HepG2 (cell line): ENCODE measurements around the gene MXD1. TPM values are rescaled to one million over a fixed set of nuclear protein-coding genes. Genes with fewer than 3 reads are reported as not detected.

Experiments
- ATAC-seq: fragments of 200-7000 bp; cut with Tn5 transposase; 3 replicates; pipeline ENCODE4 v1.9.1; 2020; ENCODE audit warnings: mild to moderate bottlenecking, moderate library complexity
- BruUV-seq: library from RNA; stranded (reverse); fragments of 400-500 nt; replicated peaks from 2 replicates; lab custom pipeline; 2021; lab: Mats Ljungman, UMichigan
- CTCF ChIA-PET: fragments of 300-600 bp; formaldehyde crosslinking; extraction: SDS; loops from one replicate; lab custom pipeline; 2021; ENCODE audit warnings: low total read pairs, inconsistent platforms, low intra/inter-chr PET ratio; lab: Yijun Ruan, JAX
- POLR2A ChIA-PET: fragments of 350-600 bp; sonication (Branson Sonifier 250); formaldehyde crosslinking; loops from one replicate; lab custom pipeline; 2020; ENCODE audit warnings: antibody characterized with exemption, inconsistent platforms; lab: Yijun Ruan, JAX
- DNase-seq: peaks from one replicate; pipeline ENCODE4 v3.0.0-alpha.2; 2015; ENCODE audit warnings: low spot score
- FAIRE-seq: peaks from 3 replicates; lab custom pipeline; 2011; peaks lifted over from hg19 to GRCh38; lab: Jason Lieb, UNC
- H2AFZ ChIP-seq: one replicate; pipeline ENCODE4 v1.6.1; 2011; ENCODE audit warnings: low read length, inconsistent platforms
- H3K27ac ChIP-seq: fragments of 300-600 bp; 3 replicates; pipeline ENCODE4 v1.8.0; 2011; ENCODE audit warnings: mixed run types, mild to moderate bottlenecking, mixed read lengths, low read length, inconsistent platforms; ENCODE audit not compliant: insufficient read depth; ENCODE audit errors: extremely low read length
- H3K27me3 ChIP-seq, 2 experiments: fragments of 200-600 bp in 1 of 2; 2 replicates in 1 of 2; 3 replicates in 1 of 2; pipeline versions ENCODE4 v1.6.0 to v1.8.0; 2011; ENCODE audit warnings: low read length in 2 of 2, mild to moderate bottlenecking in 2 of 2, moderate library complexity in 2 of 2, inconsistent platforms in 1 of 2; ENCODE audit not compliant: insufficient read depth in 2 of 2, control insufficient read depth in 1 of 2
- H3K36me3 ChIP-seq, 2 experiments: fragments of 200-600 bp in 1 of 2; replicated peaks in 1 of 2; 2 replicates in 1 of 2; 3 replicates in 1 of 2; pipeline versions ENCODE4 v1.5.1 to v1.8.0; 2011; ENCODE audit warnings: low read length in 2 of 2, inconsistent platforms in 1 of 2; ENCODE audit not compliant: insufficient read depth in 2 of 2, control insufficient read depth in 1 of 2
- H3K4me1 ChIP-seq: 2 replicates; pipeline ENCODE4 v1.5.1; 2012; ENCODE audit warnings: low read length, inconsistent platforms; ENCODE audit not compliant: insufficient read depth
- H3K4me2 ChIP-seq: 2 replicates; pipeline ENCODE4 v1.6.0; 2011; ENCODE audit warnings: low read depth, low read length, inconsistent platforms
- H3K4me3 ChIP-seq, 3 experiments: fragments of 200-600 bp in 1 of 3; sonication (generic), shearing (Covaris generic) in 1 of 3; replicated peaks in 1 of 3; 2 replicates each; pipeline ENCODE4 v1.5.1; 2011 to 2016; ENCODE audit warnings: low read length in 3 of 3, inconsistent platforms in 2 of 3, low read depth in 2 of 3, mild to moderate bottlenecking in 2 of 3, control low read depth in 1 of 3, mixed read lengths in 1 of 3; ENCODE audit not compliant: insufficient read depth in 1 of 3
- H3K79me2 ChIP-seq: one replicate; pipeline ENCODE4 v1.6.1; 2011; ENCODE audit warnings: low read length, inconsistent platforms; ENCODE audit not compliant: insufficient read depth
- H3K9ac ChIP-seq: 2 replicates; pipeline ENCODE4 v1.6.0; 2011; ENCODE audit warnings: mild to moderate bottlenecking, low read depth, low read length, inconsistent platforms; ENCODE audit not compliant: insufficient read depth
- H3K9me3 ChIP-seq: 2 replicates; pipeline ENCODE4 v1.5.1; 2012; ENCODE audit warnings: mild to moderate bottlenecking, low read length
- H4K20me1 ChIP-seq: 2 replicates; pipeline ENCODE4 v1.6.0; 2011; ENCODE audit warnings: inconsistent platforms, mild to moderate bottlenecking, low read length, moderate library complexity; ENCODE audit not compliant: insufficient read depth
- CREB1 ChIP-seq, 2 experiments: fragments of 450-650 bp in 1 of 2; IDR thresholded peaks; 2 replicates each; pipeline ENCODE4 v1.6.1; 2016 to 2017; ENCODE audit warnings: control low read depth in 1 of 2, mild to moderate bottlenecking in 1 of 2, missing compliant biosample characterization in 1 of 2, missing genetic modification characterization in 1 of 2
- EP300 ChIP-seq, 3 experiments: sonication (generic) in 1 of 3; formaldehyde crosslinking in 1 of 3; IDR thresholded peaks; 2 replicates each; pipeline versions ENCODE4 v1.5.1 to v1.6.1; 2011 to 2020; ENCODE audit warnings: low read depth in 2 of 3, low read length in 2 of 3, borderline replicate concordance in 1 of 3, improper control_type of control experiment in 1 of 3, mild to moderate bottlenecking in 1 of 3, missing genetic modification reagents in 1 of 3, moderate library complexity in 1 of 3
- FOXA1 ChIP-seq, 2 experiments: fragments of 450-650 bp in 1 of 2; sonication (generic) in 1 of 2; formaldehyde crosslinking in 1 of 2; IDR thresholded peaks; 2 replicates each; pipeline versions ENCODE4 v1.4.0 to v1.6.1; 2016 to 2020; ENCODE audit warnings: missing genetic modification reagents in 1 of 2
- GATAD2A ChIP-seq: IDR thresholded peaks from 2 replicates; pipeline ENCODE4 v1.6.1; 2016
- IRX3 ChIP-seq: sonication (generic); formaldehyde crosslinking; IDR thresholded peaks from 2 replicates; pipeline ENCODE4 v1.8.1; 2023; ENCODE audit warnings: mild to moderate bottlenecking, low read depth, missing genetic modification reagents, borderline replicate concordance
- NR2F1 ChIP-seq, 2 experiments: fragments of 450-650 bp in 1 of 2; formaldehyde crosslinking in 1 of 2; IDR thresholded peaks; 2 replicates each; pipeline versions ENCODE4 v1.5.0 to v1.6.1; 2016 to 2020; ENCODE audit warnings: mild to moderate bottlenecking in 1 of 2, missing compliant biosample characterization in 1 of 2, missing genetic modification reagents in 1 of 2, moderate library complexity in 1 of 2
- NR2F6 ChIP-seq, 2 experiments: IDR thresholded peaks; 2 replicates each; pipeline ENCODE4 v1.6.1; 2016; ENCODE audit warnings: antibody characterized with exemption in 1 of 2, mild to moderate bottlenecking in 1 of 2
- SIN3A ChIP-seq: IDR thresholded peaks from 2 replicates; pipeline ENCODE4 v1.6.1; 2011; ENCODE audit warnings: low read depth, mild to moderate bottlenecking, control low read depth, low read length, borderline replicate concordance
- SOX5 ChIP-seq: IDR thresholded peaks from 2 replicates; pipeline ENCODE4 v1.6.1; 2016; ENCODE audit warnings: borderline replicate concordance
- SP140L ChIP-seq: sonication (generic); formaldehyde crosslinking; IDR thresholded peaks from 2 replicates; pipeline ENCODE4 v1.4.0; 2020; ENCODE audit warnings: missing genetic modification reagents, borderline replicate concordance
- THRA ChIP-seq: sonication (generic); formaldehyde crosslinking; IDR thresholded peaks from 2 replicates; pipeline ENCODE4 v1.4.0; 2020; ENCODE audit warnings: missing genetic modification reagents, borderline replicate concordance
- ZNF264 ChIP-seq: sonication (generic); formaldehyde crosslinking; IDR thresholded peaks from 2 replicates; pipeline ENCODE4 v1.4.0; 2020; ENCODE audit warnings: missing genetic modification reagents
- ZNF335 ChIP-seq: sonication (generic); formaldehyde crosslinking; IDR thresholded peaks from 2 replicates; pipeline ENCODE4 v1.4.0; 2020; ENCODE audit warnings: missing genetic modification reagents
- ZNF430 ChIP-seq: sonication (generic); formaldehyde crosslinking; IDR thresholded peaks from 2 replicates; pipeline ENCODE4 v1.9.0; 2021; ENCODE audit warnings: mild to moderate bottlenecking, missing genetic modification reagents
- WGBS: methylation state at CpG from one replicate; pipeline ENCODE4 v1.1.6; 2017; ENCODE audit warnings: low lambda C conversion rate; 5-methylcytosine and 5-hydroxymethylcytosine counted together
- in situ Hi-C: cut with HindIII; loops from 2 replicates; pipeline ENCODE4 v1.10.0; 2017; ENCODE audit warnings: low pct_unique_long_range_greater_than_20kb; ENCODE audit not compliant: extremely low pct_ligation_motif_present
- intact Hi-C: fragments of 100-400 bp; cut with micrococcal nuclease; formaldehyde crosslinking; loops from one replicate; pipeline ENCODE4 v1.10.0; 2022; ENCODE audit not compliant: unreplicated experiment
- polyA plus RNA-seq, 8 experiments: library from polyadenylated mRNA; depleted of rRNA in 3 of 8; stranded (reverse) in 7 of 8; unstranded in 1 of 8; fragments of >200 nt; fragmentation: Illumina TruSeq in 4 of 8; extraction: Trizol in 4 of 8; gene quantifications; 2 replicates each; pipeline versions ENCODE4 v1.2.1 to v1.2.3, GENCODE V29; 2011 to 2016; ENCODE audit warnings: low read depth in 4 of 8, missing spikeins in 1 of 8, mixed read lengths in 1 of 8; ENCODE audit not compliant: insufficient read depth in 1 of 8
- total RNA-seq, 5 experiments: library from RNA; depleted of rRNA; stranded (reverse); fragments of >200 nt; fragmentation: Illumina TruSeq; extraction: Trizol; gene quantifications; 2 replicates each; pipeline ENCODE4 v1.2.3, GENCODE V29; 2016; ENCODE audit warnings: low read depth in 1 of 5
- TF ChIP-seq, protein P1 (sequence below): sonication (generic); formaldehyde crosslinking; IDR thresholded peaks from 2 replicates; pipeline ENCODE4 v1.5.1; 2020; ENCODE audit warnings: missing genetic modification reagents, mild to moderate bottlenecking, borderline replicate concordance
- TF ChIP-seq, protein P2 (sequence below): sonication (generic); formaldehyde crosslinking; IDR thresholded peaks from 2 replicates; pipeline ENCODE4 v1.4.0; 2020; ENCODE audit warnings: missing genetic modification reagents
- TF ChIP-seq, protein P3 (sequence below): IDR thresholded peaks from 2 replicates; pipeline ENCODE4 v1.6.1; 2018; ENCODE audit warnings: missing genetic modification reagents

MXD1 gene
- total and polyA plus RNA-seq, 2 of the 13 experiments (the other 11 are each of a cell fraction or from before 2014, with no cell fraction given): 6.4 to 14.9 TPM

DNA sequence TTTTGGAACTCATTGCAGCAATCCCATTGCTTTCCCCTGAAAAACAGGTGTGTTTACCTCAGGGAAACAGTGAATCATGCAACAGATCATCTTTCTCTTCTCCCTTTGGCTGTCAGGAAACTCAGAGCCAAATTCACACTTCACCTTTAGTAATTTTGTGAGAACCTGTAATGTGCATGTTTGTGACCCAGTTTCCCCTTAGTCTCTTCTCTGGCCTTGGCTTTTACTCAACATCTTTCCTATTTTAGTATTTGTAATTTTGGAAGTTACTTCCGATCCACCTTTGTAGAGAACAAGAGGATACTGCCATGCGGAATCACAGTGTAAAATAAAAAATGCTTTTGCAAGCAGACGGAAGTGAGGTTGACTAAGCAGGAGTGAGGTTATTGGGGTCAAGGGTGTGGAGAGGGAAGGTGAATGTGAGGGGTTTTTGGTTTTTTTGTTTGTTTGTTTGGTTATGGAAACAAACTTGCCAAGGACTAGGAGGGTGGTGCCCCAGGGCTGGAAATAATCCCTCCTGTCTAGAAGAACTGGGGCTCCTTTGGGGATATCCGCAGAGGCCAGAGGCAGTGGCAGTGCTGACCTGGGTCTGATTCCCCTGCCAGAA, 32.5 kb downstream of the MXD1 start:
- no peak overlapping the region for H2AFZ ChIP-seq
- no peak for DNase-seq
- H3K79me2 ChIP-seq: no peaks in the 10 kb centered on the region
- no peaks in the 10 kb centered on the region; a peak in 1 of 5 replicates for H3K36me3 ChIP-seq
- H3K27ac ChIP-seq: peak overlapping the region; percentile 51
- in situ Hi-C loops (no loop called here), intact Hi-C loops (no loop called here)
- ATAC-seq: no peak
- H3K4me1 ChIP-seq: peaks cover 47% of the 10 kb centered on the region
- H3K27me3 ChIP-seq: no peaks in the 10 kb centered on the region
- CTCF ChIA-PET: no interaction called here
- H3K9ac ChIP-seq: 0 out of 2 replicates have a peak overlapping the region, but pooled peaks have one; percentile 4
- no peaks in the 10 kb centered on the region for H4K20me1 ChIP-seq
- no peak for FAIRE-seq
- peak overlapping the region in 2 of 3 experiments; percentile 48 to 75; a peak in 2 of 6 replicates for H3K4me3 ChIP-seq
- 40% methylated on average over 4 of the region's 4 CpGs for WGBS
- POLR2A ChIA-PET: interaction anchor here (1.0 to 5.1 kb wide), 6 partner anchors 11 to 105 kb away, joined by 3 to 77 read pairs (median 4); partner anchors contain the start of gene MXD1
- BruUV-seq: no TSS peak
- H3K9me3 ChIP-seq: no peaks in the 10 kb centered on the region
- H3K4me2 ChIP-seq: peak overlapping the region; percentile 99
- TF ChIP-seq NR2F1 (CRISPR knock-in tag; IDR thresholded peaks at IDR 0.05) (peak in 1 of 2 experiments; percentile 48; a peak in 1 of 4 replicates), IRX3 (CRISPR knock-in tag) (no peak), ZNF264 (CRISPR knock-in tag) (0 out of 2 replicates have a peak, but pooled peaks have one; percentile 18), FOXA1 (IDR thresholded peaks at IDR 0.05) (no peak), FOXA1 (CRISPR knock-in tag; IDR thresholded peaks at IDR 0.05) (peak; percentile 14; the same call in 1 of the 2 replicates), SP140L (CRISPR knock-in tag) (no peak), GATAD2A (peak; percentile 34; the same call in 1 of the 2 replicates), EP300 (IDR thresholded peaks at IDR 0.05; ENCODE audit: low read depth in 2 of 2, low read length in 2 of 2) (peak in 1 of 2 experiments; percentile 18; a peak in 1 of 4 replicates), EP300 (CRISPR knock-in tag; IDR thresholded peaks at IDR 0.05; ENCODE audit: borderline replicate concordance) (no peak), SIN3A (0 out of 2 replicates have a peak, but pooled peaks have one; percentile 20), ZNF430 (CRISPR knock-in tag) (peak; percentile 15; the same call in 1 of the 2 replicates), NR2F6 (IDR thresholded peaks at IDR 0.05) (peak; percentile 49; the same call in 1 of the 2 replicates), NR2F6 (CRISPR knock-in tag; IDR thresholded peaks at IDR 0.05) (peak; percentile 56), ZNF335 (CRISPR knock-in tag) (0 out of 2 replicates have a peak, but pooled peaks have one; percentile 1), CREB1 (IDR thresholded peaks at IDR 0.05) (no peak), CREB1 (CRISPR knock-in tag; IDR thresholded peaks at IDR 0.05) (peak; percentile 50; the same call in 1 of the 2 replicates), THRA (no peak), SOX5 (CRISPR knock-in tag) (peak; percentile 31; the same call in 1 of the 2 replicates)
- TF ChIP-seq, protein P1, sequence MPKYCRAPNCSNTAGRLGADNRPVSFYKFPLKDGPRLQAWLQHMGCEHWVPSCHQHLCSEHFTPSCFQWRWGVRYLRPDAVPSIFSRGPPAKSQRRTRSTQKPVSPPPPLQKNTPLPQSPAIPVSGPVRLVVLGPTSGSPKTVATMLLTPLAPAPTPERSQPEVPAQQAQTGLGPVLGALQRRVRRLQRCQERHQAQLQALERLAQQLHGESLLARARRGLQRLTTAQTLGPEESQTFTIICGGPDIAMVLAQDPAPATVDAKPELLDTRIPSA (CRISPR knock-in tag): no peak
- TF ChIP-seq, protein P2, sequence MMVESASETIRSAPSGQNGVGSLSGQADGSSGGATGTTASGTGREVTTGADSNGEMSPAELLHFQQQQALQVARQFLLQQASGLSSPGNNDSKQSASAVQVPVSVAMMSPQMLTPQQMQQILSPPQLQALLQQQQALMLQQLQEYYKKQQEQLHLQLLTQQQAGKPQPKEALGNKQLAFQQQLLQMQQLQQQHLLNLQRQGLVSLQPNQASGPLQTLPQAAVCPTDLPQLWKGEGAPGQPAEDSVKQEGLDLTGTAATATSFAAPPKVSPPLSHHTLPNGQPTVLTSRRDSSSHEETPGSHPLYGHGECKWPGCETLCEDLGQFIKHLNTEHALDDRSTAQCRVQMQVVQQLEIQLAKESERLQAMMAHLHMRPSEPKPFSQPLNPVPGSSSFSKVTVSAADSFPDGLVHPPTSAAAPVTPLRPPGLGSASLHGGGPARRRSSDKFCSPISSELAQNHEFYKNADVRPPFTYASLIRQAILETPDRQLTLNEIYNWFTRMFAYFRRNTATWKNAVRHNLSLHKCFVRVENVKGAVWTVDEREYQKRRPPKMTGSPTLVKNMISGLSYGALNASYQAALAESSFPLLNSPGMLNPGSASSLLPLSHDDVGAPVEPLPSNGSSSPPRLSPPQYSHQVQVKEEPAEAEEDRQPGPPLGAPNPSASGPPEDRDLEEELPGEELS (CRISPR knock-in tag): peak; percentile 54
- TF ChIP-seq, protein P3, sequence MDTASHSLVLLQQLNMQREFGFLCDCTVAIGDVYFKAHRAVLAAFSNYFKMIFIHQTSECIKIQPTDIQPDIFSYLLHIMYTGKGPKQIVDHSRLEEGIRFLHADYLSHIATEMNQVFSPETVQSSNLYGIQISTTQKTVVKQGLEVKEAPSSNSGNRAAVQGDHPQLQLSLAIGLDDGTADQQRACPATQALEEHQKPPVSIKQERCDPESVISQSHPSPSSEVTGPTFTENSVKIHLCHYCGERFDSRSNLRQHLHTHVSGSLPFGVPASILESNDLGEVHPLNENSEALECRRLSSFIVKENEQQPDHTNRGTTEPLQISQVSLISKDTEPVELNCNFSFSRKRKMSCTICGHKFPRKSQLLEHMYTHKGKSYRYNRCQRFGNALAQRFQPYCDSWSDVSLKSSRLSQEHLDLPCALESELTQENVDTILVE (CRISPR knock-in tag): 0 out of 2 replicates have a peak, but pooled peaks have one; percentile 5
